T-cell (primary cell): ENCODE results near the gene MKNK2. TPM values are rescaled to one million over a fixed set of nuclear protein-coding genes. Genes with fewer than 3 reads are reported as not detected.
A peak's percentile ranks its signal among the peaks of the same experiment; 100 is the strongest.
"Not testable (repeated sequence)": the region's sequence is repeated elsewhere in the genome, so short reads cannot be mapped to it uniquely, and the experiment has no call there.

Experiments used
- ATAC-seq, 4 experiments: fragments of 200-7000 bp in 3 of 4; fragments of 150-1000 bp in 1 of 4; cut with Tn5 transposase; replicated peaks in 1 of 4; 1 replicate in 3 of 4; 2 replicates in 1 of 4; pipeline ENCODE4 v1.10.0; 2021; ENCODE audit warnings: moderate library complexity in 3 of 4, mild to moderate bottlenecking in 2 of 4, moderate number of reproducible peaks in 1 of 4
- CTCF ChIA-PET, 2 donors: fragments of 300-600 bp; sonication (Branson Sonifier 250); formaldehyde crosslinking; loops; one replicate each; lab custom pipeline; 2022; ENCODE audit warnings: antibody characterized with exemption in 2 of 2; lab: Charles Lee
- POLR2A ChIA-PET, 2 donors: fragments of 300-600 bp; sonication (Branson Sonifier 250); formaldehyde crosslinking; loops; one replicate each; lab custom pipeline; 2022; ENCODE audit warnings: antibody characterized with exemption in 2 of 2; lab: Charles Lee
- DNase-seq, 35 experiments: peaks; one replicate each; pipeline versions ENCODE4 v3.0.0 to v3.0.0-alpha.2; 2013 to 2023
- H3K27ac ChIP-seq: one replicate; pipeline ENCODE4 v1.5.1; 2013; ENCODE audit warnings: low read length
- H3K27me3 ChIP-seq, 2 experiments: replicated peaks in 1 of 2; 1 replicate in 1 of 2; 2 replicates in 1 of 2; pipeline versions ENCODE4 v1.6.1 to v1.7.0; 2013; ENCODE audit warnings: low read length in 1 of 2, mixed read lengths in 1 of 2; ENCODE audit not compliant: control insufficient read depth in 2 of 2, insufficient read depth in 2 of 2; ENCODE audit errors: extremely low read depth in 1 of 2
- H3K36me3 ChIP-seq, 2 donors: 1 replicate in 1 of 2; 2 replicates in 1 of 2; pipeline versions ENCODE4 v1.6.1 to v1.7.0; 2013; ENCODE audit warnings: low read length in 1 of 2; ENCODE audit not compliant: control insufficient read depth in 2 of 2, insufficient read depth in 1 of 2; ENCODE audit errors: extremely low read depth in 1 of 2
- H3K4me1 ChIP-seq, 2 experiments: 1 replicate in 1 of 2; 2 replicates in 1 of 2; pipeline versions ENCODE4 v1.6.1 to v1.7.0; 2013; ENCODE audit warnings: low read length in 2 of 2, mixed read lengths in 1 of 2; ENCODE audit not compliant: insufficient read depth in 2 of 2, control insufficient read depth in 1 of 2; ENCODE audit errors: extremely low read depth in 1 of 2
- H3K4me3 ChIP-seq, 2 donors: 1 replicate in 1 of 2; 2 replicates in 1 of 2; pipeline versions ENCODE4 v1.5.1 to v1.7.0; 2013; ENCODE audit warnings: mild to moderate bottlenecking in 2 of 2, low read length in 1 of 2, moderate library complexity in 1 of 2; ENCODE audit not compliant: control insufficient read depth in 1 of 2; ENCODE audit errors: extremely low read depth in 1 of 2
- H3K9me3 ChIP-seq: 2 replicates; pipeline ENCODE4 v1.7.0; 2013
- H3K27ac Mint-ChIP-seq, 2 donors: one replicate each; pipeline ENCODE4 v1.8.0; 2020 to 2021; ENCODE audit warnings: mild to moderate bottlenecking in 2 of 2, mixed read lengths in 2 of 2
- H3K27me3 Mint-ChIP-seq, 2 donors: one replicate each; pipeline ENCODE4 v1.8.0; 2021 to 2022; ENCODE audit warnings: mixed read lengths in 2 of 2
- H3K36me3 Mint-ChIP-seq: one replicate; pipeline ENCODE4 v1.8.0; 2021; ENCODE audit warnings: mixed read lengths
- H3K4me1 Mint-ChIP-seq, 3 donors: one replicate each; pipeline ENCODE4 v1.8.0; 2020 to 2022; ENCODE audit warnings: mixed read lengths in 3 of 3, mild to moderate bottlenecking in 1 of 3
- H3K4me3 Mint-ChIP-seq, 3 donors: one replicate each; pipeline ENCODE4 v1.8.0; 2020 to 2022; ENCODE audit warnings: mild to moderate bottlenecking in 3 of 3, mixed read lengths in 3 of 3, moderate library complexity in 3 of 3
- H3K9me3 Mint-ChIP-seq, 3 donors: one replicate each; pipeline ENCODE4 v1.8.0; 2020 to 2022; ENCODE audit warnings: mixed read lengths in 3 of 3
- WGBS: methylation state at CpG from one replicate; pipeline ENCODE4 v1.1.5; 2013; ENCODE audit warnings: missing lambda C conversion rate; ENCODE audit not compliant: insufficient coverage; 5-methylcytosine and 5-hydroxymethylcytosine counted together
- total RNA-seq, 35 experiments: library from RNA in 6 of 35; stranded (reverse) in 6 of 35; fragments of 120-200 nt in 1 of 35; gene quantifications; one replicate each; pipeline versions ENCODE4 v1.2.1 to v1.2.4 and lab custom pipeline; 2013 to 2026

The MKNK2 gene
- total RNA-seq, 5 donors from 2014 or later (not counting 1 experiment from before 2014, with no cell fraction given): 196 to 242 (median 234) TPM

GRCh38 chr19:1992759-1993260 lies 58.2 kb downstream of the MKNK2 start:
- Mint-ChIP-seq H3K27ac (no peak overlapping the region), H3K4me3 (no peak overlapping the region), H3K36me3 (peaks cover 11% of the 10 kb centered on the region), H3K4me1 (peaks cover 0 to 4% (median 0%) of the 10 kb centered on the region in 3 donors), H3K27me3 (no peaks in the 10 kb centered on the region), H3K9me3 (no peaks in the 10 kb centered on the region)
- no peak overlapping the region for H3K4me3 ChIP-seq
- H3K4me1 ChIP-seq: no peaks in the 10 kb centered on the region
- CTCF ChIA-PET: no interaction called here
- ATAC-seq: no peak
- no peaks in the 10 kb centered on the region for H3K9me3 ChIP-seq
- WGBS: 96% methylated on average over 27 of the region's 44 CpGs
- H3K36me3 ChIP-seq: peaks cover 16 to 48% of the 10 kb centered on the region in 2 donors
- H3K27ac ChIP-seq: no peak overlapping the region
- no peaks in the 10 kb centered on the region for H3K27me3 ChIP-seq
- peak in 2 of 35 experiments; percentile 40 to 43 for DNase-seq
- POLR2A ChIA-PET: no interaction called here

GRCh38 chr19:1991018-1991913 lies 59.8 kb downstream of the MKNK2 start:
- Histone ChIP-seq H3K27me3 (no peaks in the 10 kb centered on the region), H3K4me3 (no peak overlapping the region), H3K9me3 (no peaks in the 10 kb centered on the region), H3K4me1 (no peaks in the 10 kb centered on the region), H3K27ac (no peak overlapping the region), H3K36me3 (peaks cover 14 to 48% of the 10 kb centered on the region in 2 donors)
- ChIA-PET CTCF (interaction anchor here (0.7 to 1.0 kb wide), 2 partner anchors 209 to 403 kb away, joined by 3 to 4 read pairs; no protein-coding TSS in a partner anchor), POLR2A (no interaction called here)
- Mint-ChIP-seq H3K36me3 (peaks cover 11% of the 10 kb centered on the region), H3K27me3 (no peaks in the 10 kb centered on the region), H3K27ac (no peak overlapping the region), H3K4me1 (no peaks in the 10 kb centered on the region), H3K9me3 (no peaks in the 10 kb centered on the region), H3K4me3 (no peak overlapping the region)
- 93% methylated on average over 16 of the region's 30 CpGs for WGBS
- no peak for DNase-seq
- ATAC-seq: no peak

- no peaks in the 10 kb centered on the region for H3K4me1 Mint-ChIP-seq
- no peaks in the 10 kb centered on the region for H3K27me3 ChIP-seq
- no peaks in the 10 kb centered on the region for H3K9me3 Mint-ChIP-seq
- no peak overlapping the region for H3K4me3 Mint-ChIP-seq
- H3K27me3 Mint-ChIP-seq: no peaks in the 10 kb centered on the region
- WGBS: 94% methylated on average over 31 of the region's 34 CpGs
- H3K4me1 ChIP-seq: no peaks in the 10 kb centered on the region
- no peak overlapping the region for H3K27ac ChIP-seq
- H3K9me3 ChIP-seq: no peaks in the 10 kb centered on the region
- DNase-seq (no peak), ATAC-seq (no peak)
- H3K27ac Mint-ChIP-seq: no peak overlapping the region
- H3K36me3 ChIP-seq: peaks cover 14 to 49% of the 10 kb centered on the region in 2 donors
- CTCF ChIA-PET: interaction anchor here in 1 of 2 donors (1.0 kb wide), 1 partner anchor 404 kb away, joined by 3 read pairs; no protein-coding TSS in a partner anchor
- no peak overlapping the region for H3K4me3 ChIP-seq
- H3K36me3 Mint-ChIP-seq: peaks cover 6% of the 10 kb centered on the region
- POLR2A ChIA-PET: no interaction called here
These were observed 60.6 kb downstream of the MKNK2 start for GRCh38 chr19:1990230-1991017.

- ATAC-seq (no peak), DNase-seq (no peak)
- ChIA-PET POLR2A (interaction anchor here in 1 of 2 donors (0.6 kb wide), 1 partner anchor 48 kb away, joined by 7 read pairs; no protein-coding TSS in a partner anchor), CTCF (no interaction called here)
- no peaks in the 10 kb centered on the region for H3K9me3 ChIP-seq
- Mint-ChIP-seq H3K4me3 (no peak overlapping the region), H3K27ac (no peak overlapping the region), H3K36me3 (peaks cover 11% of the 10 kb centered on the region), H3K4me1 (no peaks in the 10 kb centered on the region), H3K27me3 (no peaks in the 10 kb centered on the region), H3K9me3 (no peaks in the 10 kb centered on the region)
- no peak overlapping the region for H3K27ac ChIP-seq
- WGBS: 94% methylated on average over 35 of the region's 40 CpGs
- H3K4me3 ChIP-seq: no peak overlapping the region
- H3K4me1 ChIP-seq: no peaks in the 10 kb centered on the region
- H3K36me3 ChIP-seq: peaks cover 14 to 56% of the 10 kb centered on the region in 2 donors
- no peaks in the 10 kb centered on the region for H3K27me3 ChIP-seq
These were observed 61.4 kb downstream of the MKNK2 start for GRCh38 chr19:1989513-1990229.

GRCh38 chr19:1988464-1988863 lies 62.6 kb downstream of the MKNK2 start:
- H3K27ac ChIP-seq, H3K27ac Mint-ChIP-seq, H3K4me1 ChIP-seq, ATAC-seq, DNase-seq, H3K4me3 Mint-ChIP-seq, H3K4me3 ChIP-seq, H3K27me3 ChIP-seq, H3K9me3 ChIP-seq, H3K27me3 Mint-ChIP-seq, H3K9me3 Mint-ChIP-seq, H3K4me1 Mint-ChIP-seq: not testable (repeated sequence)
- POLR2A ChIA-PET: interaction anchor here in 1 of 2 donors (0.6 kb wide), 1 partner anchor 380 kb away, joined by 3 read pairs; no protein-coding TSS in a partner anchor
- peaks cover 14 to 56% of the 10 kb centered on the region in 2 donors for H3K36me3 ChIP-seq
- WGBS: 99% methylated on average over 8 of the region's 10 CpGs
- H3K36me3 Mint-ChIP-seq: peaks cover 12% of the 10 kb centered on the region
- CTCF ChIA-PET: interaction anchor here in 1 of 2 donors (0.6 kb wide), 1 partner anchor 22 kb away, joined by 3 read pairs; no protein-coding TSS in a partner anchor
